A549 (cell line): ENCODE measurements around the gene ATP1A2.

Source experiments
- CTCF ChIP-seq: fragments of >200 bp; sonication (Bioruptor Twin); formaldehyde crosslinking; IDR thresholded peaks from 3 replicates; pipeline ENCODE4 v1.5.1; 2016
- EP300 ChIP-seq, 2 experiments: fragments of >200 bp; sonication (Bioruptor Twin); formaldehyde crosslinking; IDR thresholded peaks; 2 replicates in 1 of 2; 3 replicates in 1 of 2; pipeline ENCODE4 v1.6.1; 2016 to 2017
- RAD21 ChIP-seq, 2 experiments: fragments of >200 bp in 1 of 2; sonication (Bioruptor Twin) in 1 of 2; formaldehyde crosslinking in 1 of 2; IDR thresholded peaks in 1 of 2; conservative IDR thresholded peaks in 1 of 2; 2 replicates in 1 of 2; 3 replicates in 1 of 2; pipeline ENCODE4 v1.6.1; 2012 to 2018; ENCODE audit warnings: inconsistent platforms in 1 of 2
- ZFP36 ChIP-seq: fragments of 450-650 bp; IDR thresholded peaks from 2 replicates; pipeline ENCODE4 v1.6.1; 2014; ENCODE audit warnings: borderline replicate concordance; ENCODE audit not compliant: partially characterized antibody

GRCh38 chr1:160129966-160130365 lies 14.4 kb downstream of the ATP1A2 start:
- TF ChIP-seq ZFP36 (no peak), CTCF (no peak), EP300 (IDR thresholded peaks at IDR 0.05) (no peak), RAD21 (conservative IDR thresholded peaks at IDR 0.05 in 1 of 2, IDR thresholded peaks at IDR 0.05 in 1 of 2) (no peak)
